Measurements from ENCODE around the gene NSD2. TPM values are rescaled to one million over a fixed set of nuclear protein-coding genes. Genes with fewer than 3 reads are reported as not detected.
A peak's percentile ranks its signal among the peaks of the same experiment; 100 is the strongest.
"Not testable (repeated sequence)": the region's sequence is repeated elsewhere in the genome, so short reads cannot be mapped to it uniquely, and the experiment has no call there.

Gene NSD2
- total RNA-seq, 1 donor from 2014 or later = 65.1 TPM

DNA sequence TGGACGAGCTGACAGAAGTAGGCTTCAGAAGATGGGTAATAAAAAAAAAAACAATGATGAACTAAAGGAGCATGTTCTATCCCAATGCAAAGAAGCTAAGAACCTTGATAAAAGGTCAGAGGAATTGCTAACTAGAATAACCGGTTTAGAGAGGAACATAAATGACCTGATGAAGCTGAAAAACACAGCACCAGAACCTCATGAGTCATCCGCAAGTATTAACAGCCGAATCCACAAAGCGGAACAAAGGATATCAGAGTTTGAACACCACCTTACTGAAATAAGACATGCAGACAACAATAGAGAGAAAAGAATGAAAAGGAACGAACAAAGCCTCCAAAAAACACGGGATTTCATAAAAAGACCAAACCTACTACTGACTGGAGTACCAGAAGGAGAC lies 127.1 kb downstream of the NSD2 start:
- no peak for DNase-seq (ENCODE audit: low read depth, low spot score)

DNA sequence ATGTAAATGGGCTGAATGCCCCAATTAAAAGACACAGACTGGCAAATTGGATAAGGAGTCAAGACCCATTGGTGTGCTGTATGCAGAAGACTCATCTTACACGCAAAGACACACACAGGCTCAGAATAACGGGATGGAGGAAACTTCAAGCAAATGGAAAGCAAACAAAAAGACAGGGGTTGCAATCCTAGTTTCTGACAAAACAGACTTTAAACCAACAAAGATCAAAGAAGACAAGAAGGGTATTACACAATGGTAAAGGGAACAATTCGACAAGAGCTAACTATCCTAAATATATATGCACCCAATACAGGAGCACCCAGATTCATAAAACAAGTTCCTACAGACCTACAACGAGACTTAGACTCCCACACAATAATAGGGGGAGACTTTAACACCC lies 128.1 kb downstream of the NSD2 start:
- DNase-seq (ENCODE audit: low read depth, low spot score) = not testable (repeated sequence)

- not testable (repeated sequence) for DNase-seq (ENCODE audit: low read depth, low spot score)
Observed at GRCh38 chr4:2003361-2003760, 132.2 kb downstream of the NSD2 start.

GRCh38 chr4:2006367-2006766 lies 135.2 kb downstream of the NSD2 start:
- no peak for DNase-seq (ENCODE audit: low read depth, low spot score)

DNA sequence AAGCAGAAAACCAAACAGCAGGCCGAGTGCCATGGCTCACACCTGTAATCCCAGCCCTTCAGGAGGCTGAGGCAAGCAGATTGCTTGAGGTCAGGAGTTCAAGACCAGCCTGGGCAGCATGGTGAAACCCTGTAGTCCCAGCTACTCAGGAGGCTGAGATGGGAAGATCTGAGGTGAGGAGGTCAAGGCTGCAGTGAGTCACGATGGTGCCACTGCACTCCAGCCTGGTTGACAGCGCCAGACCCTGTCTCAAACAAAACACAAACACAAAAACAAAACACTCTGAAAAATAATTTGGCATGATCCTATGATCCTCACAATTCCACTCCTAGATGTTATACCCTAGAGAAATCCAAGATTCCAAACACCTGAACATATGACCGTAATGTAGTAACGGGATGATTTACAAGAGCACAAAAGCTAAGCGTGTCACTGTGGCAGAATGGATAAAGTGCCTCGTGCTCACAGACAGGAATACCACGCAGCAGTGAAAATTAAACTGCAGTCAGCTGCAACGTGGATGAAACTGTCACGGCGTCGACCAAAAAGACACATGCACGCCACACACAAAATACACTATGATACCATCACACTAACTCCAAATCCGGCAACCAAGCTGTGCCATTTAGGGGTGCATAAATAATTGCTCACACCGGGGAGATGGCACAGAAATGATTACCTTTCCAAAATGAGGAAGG lies 135.9 kb downstream of the NSD2 start:
- no peak for DNase-seq (ENCODE audit: low read depth, low spot score)

GRCh38 chr4:2007804-2008670 lies 136.8 kb downstream of the NSD2 start:
- DNase-seq (ENCODE audit: low read depth, low spot score) = no peak

DNA sequence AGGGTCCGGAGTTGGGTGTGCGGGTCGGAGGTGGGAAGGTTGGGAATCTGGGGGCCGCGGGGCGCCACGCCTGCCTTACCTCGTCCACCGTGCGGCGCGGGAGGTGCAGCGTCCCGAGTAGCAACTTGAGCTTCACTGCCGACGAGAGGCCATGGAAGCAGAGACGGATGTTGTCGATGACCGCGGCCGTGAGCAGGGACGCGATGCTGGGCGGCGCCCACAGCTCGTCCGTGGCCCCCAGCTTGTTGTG lies 137.4 kb downstream of the NSD2 start:
- no peak for DNase-seq (ENCODE audit: low read depth, low spot score)

- DNase-seq (ENCODE audit: low read depth, low spot score) = peak; percentile 78
Observed at GRCh38 chr4:2008921-2009650, 137.9 kb downstream of the NSD2 start, which contains the start of gene NELFA. Gene NELFA, minus strand, starts transcription at chr4:2008974. Its CDS starts 15 bp downstream, at chr4:2008959.

DNA sequence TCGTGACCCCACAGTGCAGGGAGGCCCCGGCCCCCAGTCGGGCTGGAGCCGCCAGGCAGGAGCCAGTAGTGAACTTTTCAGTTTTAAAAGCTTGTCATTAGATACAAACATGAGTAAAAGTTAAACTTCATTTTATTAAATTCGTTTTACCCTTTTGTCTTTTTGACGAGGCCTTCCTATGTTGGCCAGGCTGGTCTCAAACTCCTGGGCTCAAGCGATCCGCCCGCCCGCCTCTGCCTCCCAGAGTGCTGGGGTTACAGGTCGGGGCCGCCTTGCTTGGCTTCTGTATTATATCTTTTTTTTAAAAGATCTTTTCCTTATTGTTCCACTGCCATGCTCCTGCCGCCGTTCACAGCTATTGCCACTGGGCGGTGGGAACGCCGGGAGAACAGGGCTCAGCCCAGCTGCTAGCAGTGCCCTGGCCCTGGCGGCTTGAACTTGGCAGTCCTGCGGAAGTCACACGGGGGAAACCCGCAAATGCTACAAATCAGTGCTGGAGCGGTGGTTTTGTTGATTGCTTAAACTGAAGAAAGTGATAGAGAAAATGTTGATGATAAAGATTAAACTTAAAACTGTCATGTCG lies 138.5 kb downstream of the NSD2 start:
- DNase-seq (ENCODE audit: low read depth, low spot score) = peak; percentile 47

DNA sequence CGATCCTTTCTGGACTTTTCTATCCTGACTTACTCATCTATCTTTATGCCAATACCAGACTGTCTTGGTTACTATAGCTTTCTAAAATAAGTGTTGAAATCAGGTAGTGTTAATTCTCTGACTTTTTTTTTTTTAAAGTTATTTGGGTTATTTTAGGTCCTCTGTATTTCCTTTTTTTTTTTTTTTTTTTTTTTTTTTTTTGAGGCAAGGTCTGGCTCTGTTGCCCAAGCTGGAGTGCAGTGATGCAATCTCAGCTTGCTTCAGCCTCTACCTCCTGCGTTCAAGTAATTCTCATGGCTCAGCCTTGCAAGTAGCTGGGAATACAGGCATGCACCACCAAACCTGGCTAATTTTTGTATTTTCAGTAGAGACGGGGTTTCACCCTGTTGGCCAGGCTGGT lies 140.4 kb downstream of the NSD2 start:
- no peak for DNase-seq (ENCODE audit: low read depth, low spot score)

- DNase-seq (ENCODE audit: low read depth, low spot score) = no peak
Observed at GRCh38 chr4:2015008-2015407, 143.8 kb downstream of the NSD2 start.

DNA sequence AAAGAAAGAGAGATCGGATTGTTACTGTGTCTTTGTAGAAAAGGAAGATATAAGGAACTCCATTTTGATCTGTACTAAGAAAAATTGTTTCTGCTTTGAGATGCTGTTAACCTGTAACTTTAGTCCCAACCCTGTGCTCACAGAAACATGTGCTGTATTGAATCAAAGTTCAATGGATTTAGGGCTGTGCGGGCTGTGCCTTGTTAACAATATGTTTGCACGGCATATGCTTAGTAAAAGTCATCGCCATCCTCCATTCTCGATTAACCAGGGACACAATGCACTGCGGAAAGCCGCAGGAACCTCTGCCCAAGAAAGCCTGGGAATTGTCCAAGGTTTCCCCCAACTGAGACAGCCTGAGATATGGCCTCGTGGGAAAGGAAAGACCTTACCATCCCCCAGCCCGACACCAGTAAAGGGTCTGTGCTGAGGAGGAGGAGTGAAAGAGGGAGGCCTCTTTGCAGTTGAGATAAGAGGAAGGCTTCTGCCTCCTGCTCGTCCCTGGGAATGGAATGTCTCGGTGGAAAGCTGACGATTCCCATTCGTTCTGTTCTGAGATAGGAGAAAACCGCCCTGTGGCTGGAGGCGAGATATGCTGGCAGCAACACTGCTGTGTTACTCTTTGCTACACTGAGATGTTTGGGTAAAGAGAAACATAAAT lies 150.3 kb downstream of the NSD2 start:
- not testable (repeated sequence) for DNase-seq (ENCODE audit: low read depth, low spot score)

DNA sequence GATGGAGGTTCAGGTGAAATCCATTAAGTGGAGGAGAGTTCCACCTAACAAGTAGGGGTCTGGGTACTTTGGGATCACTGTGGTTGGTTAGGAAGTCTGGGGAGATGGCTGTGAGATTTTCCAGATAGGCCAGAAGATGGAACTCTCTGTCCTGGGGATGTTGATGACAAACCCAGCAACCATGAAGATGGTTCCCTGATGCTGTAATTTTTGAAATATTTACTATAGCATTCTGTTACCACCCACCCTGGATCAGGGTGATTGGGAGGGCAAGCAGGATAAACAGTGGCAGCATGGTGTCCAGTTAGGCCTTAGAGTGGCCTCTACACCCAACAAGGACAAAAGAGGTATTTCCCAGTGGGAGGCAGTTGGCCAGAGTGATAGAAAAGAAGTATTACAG lies 153.5 kb downstream of the NSD2 start:
- DNase-seq (ENCODE audit: low read depth, low spot score) = no peak

- no peak for DNase-seq (ENCODE audit: low read depth, low spot score)
Observed at GRCh38 chr4:2025817-2026216, 154.6 kb downstream of the NSD2 start.

- not testable (repeated sequence) for DNase-seq (ENCODE audit: low read depth, low spot score)
Observed at GRCh38 chr4:2027120-2027519, 155.9 kb downstream of the NSD2 start.

GRCh38 chr4:2031161-2031560 lies 160.0 kb downstream of the NSD2 start:
- DNase-seq (ENCODE audit: low read depth, low spot score) = not testable (repeated sequence)

Other genes with a start within 250 kb of the NSD2 start
- gene FAM53A, start 187.1 kb upstream of the NSD2 start, total RNA-seq = 2.0 and 2.6 TPM in 2 replicates
- 83.0 and 86.7 TPM in 2 replicates for gene SLBP, start 159.1 kb upstream of the NSD2 start, total RNA-seq
- gene TMEM129, start 150.1 kb upstream of the NSD2 start, total RNA-seq = 20.1 and 32.4 TPM in 2 replicates
- 18.1 and 34.7 TPM in 2 replicates for gene TACC3, start 149.9 kb upstream of the NSD2 start, total RNA-seq
- gene FGFR3, start 78.1 kb upstream of the NSD2 start, total RNA-seq = 0.79 and 0.81 TPM in 2 replicates
- 117 and 140 TPM in 2 replicates for gene LETM1, start 15.2 kb upstream of the NSD2 start, total RNA-seq
- 14.2 and 15.4 TPM in 2 replicates for gene NELFA, start 137.6 kb downstream of the NSD2 start, total RNA-seq
- 0.07 and 0.20 TPM in 2 replicates for gene NAT8L, start 187.9 kb downstream of the NSD2 start, total RNA-seq